PC-3 (cell line): ENCODE data around the gene LIN7A. TPM values are rescaled to one million over a fixed set of nuclear protein-coding genes. Genes with fewer than 3 reads are reported as not detected.

ENCODE experiments used
- ATAC-seq: fragments of 200-7000 bp; cut with Tn5 transposase; 2 replicates; pipeline ENCODE4 v1.9.1; 2020; ENCODE audit warnings: mild to moderate bottlenecking, moderate library complexity
- BruUV-seq: library from RNA; stranded (reverse); fragments of 400-500 nt; replicated peaks from 2 replicates; lab custom pipeline; 2021; lab: Mats Ljungman, UMichigan
- CTCF ChIA-PET: fragments of 300-600 bp; sonication (Branson Sonifier 250); formaldehyde crosslinking; loops from one replicate; lab custom pipeline; 2022; ENCODE audit warnings: antibody characterized with exemption; lab: Charles Lee
- POLR2A ChIA-PET: fragments of 300-600 bp; sonication (Branson Sonifier 250); formaldehyde crosslinking; loops from one replicate; lab custom pipeline; 2022; ENCODE audit warnings: antibody characterized with exemption; ENCODE audit not compliant: unreplicated experiment; lab: Charles Lee
- DNase-seq: peaks from one replicate; pipeline ENCODE4 v3.0.0-alpha.2; 2015
- H2AFZ ChIP-seq: fragments of 300-600 bp; sonication (generic); 2 replicates; pipeline ENCODE4 v1.6.0; 2016; ENCODE audit warnings: antibody characterized with exemption, low read length
- H3F3A ChIP-seq: fragments of 300-600 bp; sonication (generic); one replicate; pipeline ENCODE4 v1.6.0; 2017; ENCODE audit warnings: antibody characterized with exemption, low read length, control low read depth, mild to moderate bottlenecking; ENCODE audit not compliant: unreplicated experiment
- H3K27ac ChIP-seq: fragments of 300-600 bp; sonication (generic); 2 replicates; pipeline ENCODE4 v1.5.1; 2016; ENCODE audit warnings: mild to moderate bottlenecking, low read length
- H3K27me3 ChIP-seq: fragments of 300-600 bp; sonication (generic); 2 replicates; pipeline ENCODE4 v1.6.1; 2016; ENCODE audit warnings: low read length, mixed read lengths
- H3K36me3 ChIP-seq: fragments of 300-600 bp; sonication (generic); 2 replicates; pipeline ENCODE4 v1.6.1; 2016; ENCODE audit warnings: low read depth, mixed run types, low read length, mixed read lengths
- H3K4me1 ChIP-seq: fragments of 300-600 bp; sonication (generic); 2 replicates; pipeline ENCODE4 v1.5.1; 2016; ENCODE audit warnings: low read length; ENCODE audit not compliant: insufficient read depth
- H3K4me2 ChIP-seq: fragments of 300-600 bp; sonication (generic); 2 replicates; pipeline ENCODE4 v1.6.0; 2016; ENCODE audit warnings: low read length
- H3K4me3 ChIP-seq: fragments of 300-600 bp; sonication (generic); 2 replicates; pipeline ENCODE4 v1.5.1; 2016; ENCODE audit warnings: mild to moderate bottlenecking, low read length, mixed read lengths
- H3K79me2 ChIP-seq: fragments of 300-600 bp; sonication (generic); 2 replicates; pipeline ENCODE4 v1.6.1; 2017; ENCODE audit warnings: low read length, mixed read lengths
- H3K9ac ChIP-seq: fragments of 300-600 bp; sonication (generic); 2 replicates; pipeline ENCODE4 v1.6.0; 2016; ENCODE audit warnings: mild to moderate bottlenecking, low read length
- H3K9me2 ChIP-seq: fragments of 300-600 bp; sonication (generic); replicated peaks from 2 replicates; pipeline ENCODE4 v1.6.1; 2016; ENCODE audit warnings: mixed run types, low read length, mixed read lengths
- H3K9me3 ChIP-seq: fragments of 300-600 bp; sonication (generic); 2 replicates; pipeline ENCODE4 v1.6.1; 2016; ENCODE audit warnings: low read length, mixed read lengths
- H4K20me1 ChIP-seq: fragments of 300-600 bp; sonication (generic); 2 replicates; pipeline ENCODE4 v1.6.1; 2016; ENCODE audit warnings: low read length, mixed read lengths
- EZH2 ChIP-seq: fragments of 300-600 bp; sonication (generic); IDR thresholded peaks from one replicate; pipeline ENCODE4 v1.6.1; 2017; ENCODE audit warnings: antibody characterized with exemption, mild to moderate bottlenecking, low read length; ENCODE audit not compliant: unreplicated experiment
- EZH2phosphoT487 ChIP-seq: fragments of 300-600 bp; sonication (generic); IDR thresholded peaks from 2 replicates; pipeline ENCODE4 v1.6.1; 2018; ENCODE audit warnings: mild to moderate bottlenecking, antibody characterized with exemption, low read length, borderline replicate concordance
- intact Hi-C: fragments of 100-400 bp; cut with micrococcal nuclease; formaldehyde crosslinking; loops from 2 replicates; pipeline ENCODE4 v1.9.0; 2023
- total RNA-seq: library from RNA; depleted of rRNA; stranded (reverse); fragments of >200 nt; gene quantifications from 2 replicates; pipeline ENCODE4 v1.2.3, GENCODE V29; 2014
- TF ChIP-seq, protein P1 (sequence below): fragments of 300-600 bp; sonication (generic); conservative IDR thresholded peaks from 2 replicates; pipeline ENCODE4 v1.5.1; 2017; ENCODE audit warnings: antibody characterized with exemption, low read depth, mild to moderate bottlenecking, low read length

LIN7A gene
- total RNA-seq, 1 experiment from 2014 or later: not detected

GRCh38 chr12:80829767-80830166, 108.0 kb downstream of the LIN7A start:
- Histone ChIP-seq H3K9ac (no peak overlapping the region), H3K4me1 (no peaks in the 10 kb centered on the region), H3K27ac (no peak overlapping the region), H2AFZ (no peak overlapping the region), H3K79me2 (no peaks in the 10 kb centered on the region), H3K4me2 (no peak overlapping the region), H3K27me3 (no peaks in the 10 kb centered on the region), H4K20me1 (no peaks in the 10 kb centered on the region), H3K9me3 (no peaks in the 10 kb centered on the region), H3K4me3 (no peak overlapping the region), H3K36me3 (no peaks in the 10 kb centered on the region), H3K9me2 (no peaks in the 10 kb centered on the region), H3F3A (no peaks in the 10 kb centered on the region)
- no TSS peak for BruUV-seq
- CTCF ChIA-PET: no interaction called here
- intact Hi-C loops: no loop called here
- POLR2A ChIA-PET: no interaction called here
- DNase-seq (no peak), ATAC-seq (no peak)
- TF ChIP-seq EZH2phosphoT487 (no peak), EZH2 (no peak)
- TF ChIP-seq, protein P1, sequence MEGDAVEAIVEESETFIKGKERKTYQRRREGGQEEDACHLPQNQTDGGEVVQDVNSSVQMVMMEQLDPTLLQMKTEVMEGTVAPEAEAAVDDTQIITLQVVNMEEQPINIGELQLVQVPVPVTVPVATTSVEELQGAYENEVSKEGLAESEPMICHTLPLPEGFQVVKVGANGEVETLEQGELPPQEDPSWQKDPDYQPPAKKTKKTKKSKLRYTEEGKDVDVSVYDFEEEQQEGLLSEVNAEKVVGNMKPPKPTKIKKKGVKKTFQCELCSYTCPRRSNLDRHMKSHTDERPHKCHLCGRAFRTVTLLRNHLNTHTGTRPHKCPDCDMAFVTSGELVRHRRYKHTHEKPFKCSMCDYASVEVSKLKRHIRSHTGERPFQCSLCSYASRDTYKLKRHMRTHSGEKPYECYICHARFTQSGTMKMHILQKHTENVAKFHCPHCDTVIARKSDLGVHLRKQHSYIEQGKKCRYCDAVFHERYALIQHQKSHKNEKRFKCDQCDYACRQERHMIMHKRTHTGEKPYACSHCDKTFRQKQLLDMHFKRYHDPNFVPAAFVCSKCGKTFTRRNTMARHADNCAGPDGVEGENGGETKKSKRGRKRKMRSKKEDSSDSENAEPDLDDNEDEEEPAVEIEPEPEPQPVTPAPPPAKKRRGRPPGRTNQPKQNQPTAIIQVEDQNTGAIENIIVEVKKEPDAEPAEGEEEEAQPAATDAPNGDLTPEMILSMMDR: no peak

GRCh38 chr12:80825506-80825905, 112.2 kb downstream of the LIN7A start:
- CTCF ChIA-PET: no interaction called here

GRCh38 chr12:80823393-80823792, 114.3 kb downstream of the LIN7A start:
- no peak overlapping the region for H2AFZ ChIP-seq
- no TSS peak for BruUV-seq
- no peak for DNase-seq
- TF ChIP-seq EZH2phosphoT487 (no peak), EZH2 (no peak)
- TF ChIP-seq, protein P1: no peak
- intact Hi-C loops: no loop called here
- H3K79me2 ChIP-seq: no peaks in the 10 kb centered on the region
- H3K4me2 ChIP-seq: no peak overlapping the region
- H4K20me1 ChIP-seq: no peaks in the 10 kb centered on the region
- no peaks in the 10 kb centered on the region for H3K27me3 ChIP-seq
- no peak overlapping the region for H3K27ac ChIP-seq
- no peaks in the 10 kb centered on the region for H3K36me3 ChIP-seq
- ATAC-seq: no peak
- ChIA-PET CTCF (no interaction called here), POLR2A (no interaction called here)
- no peaks in the 10 kb centered on the region for H3K9me2 ChIP-seq
- H3K4me3 ChIP-seq: no peak overlapping the region
- H3F3A ChIP-seq: no peaks in the 10 kb centered on the region
- H3K9ac ChIP-seq: no peak overlapping the region
- H3K4me1 ChIP-seq: no peaks in the 10 kb centered on the region
- no peaks in the 10 kb centered on the region for H3K9me3 ChIP-seq

More at GRCh38 chr12:80825506-80825905, 112.2 kb downstream of the LIN7A start:
- Histone ChIP-seq H4K20me1 (no peaks in the 10 kb centered on the region), H2AFZ (no peak overlapping the region), H3K36me3 (no peaks in the 10 kb centered on the region), H3K27me3 (no peaks in the 10 kb centered on the region), H3K9me3 (no peaks in the 10 kb centered on the region), H3K27ac (no peak overlapping the region), H3K4me3 (no peak overlapping the region), H3K4me2 (no peak overlapping the region), H3K9ac (no peak overlapping the region), H3F3A (no peaks in the 10 kb centered on the region), H3K79me2 (no peaks in the 10 kb centered on the region), H3K9me2 (no peaks in the 10 kb centered on the region), H3K4me1 (no peaks in the 10 kb centered on the region)
- POLR2A ChIA-PET: no interaction called here
- BruUV-seq: no TSS peak
- DNase-seq (no peak), ATAC-seq (no peak)
- TF ChIP-seq EZH2phosphoT487: no peak
- no peak for TF ChIP-seq EZH2
- TF ChIP-seq, protein P1: no peak
- intact Hi-C loops: no loop called here
